ENCODE data around the gene SORT1. TPM values are rescaled to one million over a fixed set of nuclear protein-coding genes. Genes with fewer than 3 reads are reported as not detected.

The SORT1 gene
- polyA plus RNA-seq, 1 donor from 2014 or later: 33.3 TPM

DNA sequence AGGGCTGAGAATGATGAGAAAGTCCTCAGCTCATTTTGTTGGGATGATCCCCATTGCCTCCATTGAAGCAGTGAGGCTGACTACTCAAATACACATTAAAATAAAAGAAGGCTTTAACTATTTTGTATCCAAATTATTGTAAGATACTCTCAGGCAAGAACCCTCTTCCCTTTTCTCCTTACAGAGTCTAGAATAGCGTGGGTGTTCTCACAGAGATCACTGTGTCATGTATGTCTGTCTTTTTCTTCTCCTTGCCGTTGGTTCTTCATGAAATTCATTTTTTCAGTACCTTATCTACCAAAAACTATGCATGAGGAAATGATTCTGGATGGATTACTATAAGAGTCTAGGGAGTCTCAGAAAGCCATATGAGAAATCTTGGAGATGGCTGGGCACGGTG is 30.1 kb downstream of the SORT1 start:
- no peak for TF ChIP-seq RAD21 (conservative IDR thresholded peaks at IDR 0.05)
- no peak overlapping the region for H3K27ac ChIP-seq (ENCODE audit: low read length)

DNA sequence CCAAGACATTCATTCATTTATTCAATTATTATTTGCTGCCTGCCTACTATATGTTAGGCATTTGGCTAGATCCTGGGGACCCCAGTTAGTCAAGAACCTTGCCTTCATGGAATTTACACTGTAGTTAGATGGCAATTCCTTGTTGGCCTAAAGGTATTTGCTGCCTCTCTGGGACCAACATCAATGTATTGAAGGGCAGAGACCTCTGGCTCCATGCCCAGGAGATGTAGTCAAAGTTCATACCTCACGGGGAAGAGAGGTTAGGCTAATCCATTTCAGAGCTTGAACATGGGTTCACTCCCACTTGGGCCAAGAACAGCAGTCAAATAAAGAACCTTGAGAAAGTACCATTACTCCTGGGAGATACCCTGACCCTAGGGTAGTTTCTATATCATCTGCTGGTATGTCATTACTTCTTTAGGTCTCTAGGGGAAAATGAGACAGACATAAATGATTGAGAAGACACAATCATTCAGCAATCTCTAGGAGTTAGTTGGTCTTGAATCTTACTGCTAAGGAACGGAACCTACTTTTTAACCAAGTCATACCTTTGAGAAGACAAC is 32.0 kb downstream of the SORT1 start:
- no peaks in the 10 kb centered on the region for H4K20me1 ChIP-seq (ENCODE audit: insufficient read depth)
- no peak overlapping the region for H3K4me2 ChIP-seq (ENCODE audit: low read length)
- H3F3A ChIP-seq (ENCODE audit: insufficient read depth, low read length, poor library complexity, severe bottlenecking): no peaks in the 10 kb centered on the region
- no peak overlapping the region for H3K27ac ChIP-seq (ENCODE audit: low read length)
- H3K9me3 ChIP-seq (ENCODE audit: low read length): no peaks in the 10 kb centered on the region
- H3K27me3 ChIP-seq (ENCODE audit: insufficient read depth, low read depth, low read length): no peaks in the 10 kb centered on the region
- H3K9ac ChIP-seq (ENCODE audit: low read length): no peak overlapping the region
- no peak overlapping the region for H3K4me3 ChIP-seq (ENCODE audit: low read length)
- H3K36me3 ChIP-seq (ENCODE audit: insufficient read depth, low read length): peaks cover 8% of the 10 kb centered on the region
- H3K79me2 ChIP-seq (replicated peaks; ENCODE audit: insufficient read depth, low read length): no peaks in the 10 kb centered on the region
- TF ChIP-seq MXI1 (conservative IDR thresholded peaks at IDR 0.05; ENCODE audit: poor library complexity, severe bottlenecking): no peak
- TF ChIP-seq SMC3 (conservative IDR thresholded peaks at IDR 0.05; ENCODE audit: poor library complexity): no peak
- TF ChIP-seq EP300 (conservative IDR thresholded peaks at IDR 0.05; ENCODE audit: poor library complexity, severe bottlenecking): no peak
- no peak for TF ChIP-seq RAD21 (conservative IDR thresholded peaks at IDR 0.05)
- TF ChIP-seq EZH2 (IDR thresholded peaks at IDR 0.05; ENCODE audit: borderline replicate concordance, insufficient read depth, low read length, poor library complexity, severe bottlenecking): no peak
- TF ChIP-seq, protein P1, sequence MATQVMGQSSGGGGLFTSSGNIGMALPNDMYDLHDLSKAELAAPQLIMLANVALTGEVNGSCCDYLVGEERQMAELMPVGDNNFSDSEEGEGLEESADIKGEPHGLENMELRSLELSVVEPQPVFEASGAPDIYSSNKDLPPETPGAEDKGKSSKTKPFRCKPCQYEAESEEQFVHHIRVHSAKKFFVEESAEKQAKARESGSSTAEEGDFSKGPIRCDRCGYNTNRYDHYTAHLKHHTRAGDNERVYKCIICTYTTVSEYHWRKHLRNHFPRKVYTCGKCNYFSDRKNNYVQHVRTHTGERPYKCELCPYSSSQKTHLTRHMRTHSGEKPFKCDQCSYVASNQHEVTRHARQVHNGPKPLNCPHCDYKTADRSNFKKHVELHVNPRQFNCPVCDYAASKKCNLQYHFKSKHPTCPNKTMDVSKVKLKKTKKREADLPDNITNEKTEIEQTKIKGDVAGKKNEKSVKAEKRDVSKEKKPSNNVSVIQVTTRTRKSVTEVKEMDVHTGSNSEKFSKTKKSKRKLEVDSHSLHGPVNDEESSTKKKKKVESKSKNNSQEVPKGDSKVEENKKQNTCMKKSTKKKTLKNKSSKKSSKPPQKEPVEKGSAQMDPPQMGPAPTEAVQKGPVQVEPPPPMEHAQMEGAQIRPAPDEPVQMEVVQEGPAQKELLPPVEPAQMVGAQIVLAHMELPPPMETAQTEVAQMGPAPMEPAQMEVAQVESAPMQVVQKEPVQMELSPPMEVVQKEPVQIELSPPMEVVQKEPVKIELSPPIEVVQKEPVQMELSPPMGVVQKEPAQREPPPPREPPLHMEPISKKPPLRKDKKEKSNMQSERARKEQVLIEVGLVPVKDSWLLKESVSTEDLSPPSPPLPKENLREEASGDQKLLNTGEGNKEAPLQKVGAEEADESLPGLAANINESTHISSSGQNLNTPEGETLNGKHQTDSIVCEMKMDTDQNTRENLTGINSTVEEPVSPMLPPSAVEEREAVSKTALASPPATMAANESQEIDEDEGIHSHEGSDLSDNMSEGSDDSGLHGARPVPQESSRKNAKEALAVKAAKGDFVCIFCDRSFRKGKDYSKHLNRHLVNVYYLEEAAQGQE (IDR thresholded peaks at IDR 0.05; ENCODE audit: borderline replicate concordance): no peak
- TF ChIP-seq, protein P2, sequence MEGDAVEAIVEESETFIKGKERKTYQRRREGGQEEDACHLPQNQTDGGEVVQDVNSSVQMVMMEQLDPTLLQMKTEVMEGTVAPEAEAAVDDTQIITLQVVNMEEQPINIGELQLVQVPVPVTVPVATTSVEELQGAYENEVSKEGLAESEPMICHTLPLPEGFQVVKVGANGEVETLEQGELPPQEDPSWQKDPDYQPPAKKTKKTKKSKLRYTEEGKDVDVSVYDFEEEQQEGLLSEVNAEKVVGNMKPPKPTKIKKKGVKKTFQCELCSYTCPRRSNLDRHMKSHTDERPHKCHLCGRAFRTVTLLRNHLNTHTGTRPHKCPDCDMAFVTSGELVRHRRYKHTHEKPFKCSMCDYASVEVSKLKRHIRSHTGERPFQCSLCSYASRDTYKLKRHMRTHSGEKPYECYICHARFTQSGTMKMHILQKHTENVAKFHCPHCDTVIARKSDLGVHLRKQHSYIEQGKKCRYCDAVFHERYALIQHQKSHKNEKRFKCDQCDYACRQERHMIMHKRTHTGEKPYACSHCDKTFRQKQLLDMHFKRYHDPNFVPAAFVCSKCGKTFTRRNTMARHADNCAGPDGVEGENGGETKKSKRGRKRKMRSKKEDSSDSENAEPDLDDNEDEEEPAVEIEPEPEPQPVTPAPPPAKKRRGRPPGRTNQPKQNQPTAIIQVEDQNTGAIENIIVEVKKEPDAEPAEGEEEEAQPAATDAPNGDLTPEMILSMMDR (IDR thresholded peaks at IDR 0.05; ENCODE audit: poor library complexity, severe bottlenecking): no peak
- TF ChIP-seq POLR2AphosphoS5 (IDR thresholded peaks at IDR 0.05): no peak
- no peak for TF ChIP-seq TAF1 (IDR thresholded peaks at IDR 0.05; ENCODE audit: low read depth)
- H3K9me2 ChIP-seq (ENCODE audit: insufficient read depth, low read length): no peaks in the 10 kb centered on the region
- no peak overlapping the region for H2AFZ ChIP-seq (ENCODE audit: low read depth, low read length)

More for the DNA sequence above, 30.1 kb downstream of the SORT1 start:
- H3F3A ChIP-seq (ENCODE audit: insufficient read depth, low read length, poor library complexity, severe bottlenecking): no peaks in the 10 kb centered on the region
- H4K20me1 ChIP-seq (ENCODE audit: insufficient read depth): no peaks in the 10 kb centered on the region
- H3K9me3 ChIP-seq (ENCODE audit: low read length): no peaks in the 10 kb centered on the region
- H3K4me3 ChIP-seq (ENCODE audit: low read length): no peak overlapping the region
- no peak overlapping the region for H3K9ac ChIP-seq (ENCODE audit: low read length)
- H2AFZ ChIP-seq (ENCODE audit: low read depth, low read length): no peak overlapping the region
- no peak overlapping the region for H3K4me2 ChIP-seq (ENCODE audit: low read length)
- H3K9me2 ChIP-seq (ENCODE audit: insufficient read depth, low read length): no peaks in the 10 kb centered on the region
- no peaks in the 10 kb centered on the region for H3K27me3 ChIP-seq (ENCODE audit: insufficient read depth, low read depth, low read length)
- H3K79me2 ChIP-seq (replicated peaks; ENCODE audit: insufficient read depth, low read length): peaks cover 4% of the 10 kb centered on the region
- H3K36me3 ChIP-seq (ENCODE audit: insufficient read depth, low read length): peaks cover 8% of the 10 kb centered on the region
